Astrocyte (in vitro differentiated cells and primary cell): ENCODE measurements around the gene TEDC1. TPM values are rescaled to one million over a fixed set of nuclear protein-coding genes. Genes with fewer than 3 reads are reported as not detected.

Experiments
- DNase-seq: peaks from one replicate; pipeline ENCODE4 v3.0.0-alpha.2; 2010; ENCODE audit warnings: low read depth
- FAIRE-seq: peaks from 2 replicates; lab custom pipeline; 2011; peaks lifted over from hg19 to GRCh38; lab: Jason Lieb, UNC
- H2AFZ ChIP-seq: 2 replicates; pipeline ENCODE4 v1.6.0; 2012; ENCODE audit warnings: low read depth, low read length, inconsistent platforms
- H3K27ac ChIP-seq: 2 replicates; pipeline ENCODE4 v1.5.1; 2011; ENCODE audit warnings: low read depth, low read length, inconsistent platforms
- H3K27me3 ChIP-seq: 2 replicates; pipeline ENCODE4 v1.6.0; 2011; ENCODE audit warnings: low read length, inconsistent platforms; ENCODE audit not compliant: insufficient read depth
- H3K36me3 ChIP-seq: 2 replicates; pipeline ENCODE4 v1.5.1; 2011; ENCODE audit warnings: low read length, inconsistent platforms; ENCODE audit not compliant: insufficient read depth
- H3K4me1 ChIP-seq: 2 replicates; pipeline ENCODE4 v1.5.1; 2011; ENCODE audit warnings: low read length, inconsistent platforms; ENCODE audit not compliant: insufficient read depth
- H3K4me2 ChIP-seq: 2 replicates; pipeline ENCODE4 v1.6.0; 2012; ENCODE audit warnings: low read length, inconsistent platforms
- H3K4me3 ChIP-seq: 2 replicates; pipeline ENCODE4 v1.5.1; 2011; ENCODE audit warnings: low read depth, mild to moderate bottlenecking, low read length, inconsistent platforms; ENCODE audit not compliant: insufficient read depth
- H3K79me2 ChIP-seq: 2 replicates; pipeline ENCODE4 v1.6.0; 2012; ENCODE audit warnings: mild to moderate bottlenecking, low read length, inconsistent platforms; ENCODE audit not compliant: insufficient read depth
- H3K9ac ChIP-seq: 2 replicates; pipeline ENCODE4 v1.6.0; 2012; ENCODE audit warnings: mild to moderate bottlenecking, low read length, inconsistent platforms
- H3K9me3 ChIP-seq: 2 replicates; pipeline ENCODE4 v1.5.1; 2012; ENCODE audit warnings: low read depth, mild to moderate bottlenecking, low read length, inconsistent platforms; ENCODE audit not compliant: insufficient read depth
- H4K20me1 ChIP-seq: 2 replicates; pipeline ENCODE4 v1.6.0; 2012; ENCODE audit warnings: low read length, inconsistent platforms; ENCODE audit not compliant: insufficient read depth
- H3K27ac Mint-ChIP-seq: one replicate; pipeline ENCODE4 v1.8.0; 2021; ENCODE audit warnings: mild to moderate bottlenecking, mixed read lengths; ENCODE audit not compliant: unreplicated experiment
- H3K27me3 Mint-ChIP-seq: one replicate; pipeline ENCODE4 v1.8.0; 2021; ENCODE audit warnings: low read depth, mixed read lengths; ENCODE audit not compliant: unreplicated experiment
- H3K36me3 Mint-ChIP-seq: one replicate; pipeline ENCODE4 v1.8.0; 2021; ENCODE audit warnings: low read depth, mixed read lengths; ENCODE audit not compliant: unreplicated experiment
- H3K4me1 Mint-ChIP-seq: one replicate; pipeline ENCODE4 v1.8.0; 2021; ENCODE audit warnings: low read depth, mixed read lengths; ENCODE audit not compliant: unreplicated experiment
- H3K4me3 Mint-ChIP-seq: one replicate; pipeline ENCODE4 v1.8.0; 2021; ENCODE audit warnings: mild to moderate bottlenecking, moderate library complexity, mixed read lengths; ENCODE audit not compliant: unreplicated experiment
- H3K9me3 Mint-ChIP-seq: one replicate; pipeline ENCODE4 v1.8.0; 2021; ENCODE audit warnings: mild to moderate bottlenecking, mixed read lengths; ENCODE audit not compliant: unreplicated experiment
- CTCF ChIP-seq: IDR thresholded peaks from 2 replicates; pipeline ENCODE4 v1.5.1; 2011; ENCODE audit warnings: low read depth, mild to moderate bottlenecking, inconsistent platforms, low read length, moderate library complexity; ENCODE audit not compliant: insufficient read depth
- EZH2 ChIP-seq: IDR thresholded peaks from 2 replicates; pipeline ENCODE4 v1.6.1; 2012; ENCODE audit warnings: mild to moderate bottlenecking, low read length, inconsistent platforms; ENCODE audit not compliant: insufficient read depth
- total RNA-seq: library from RNA; stranded (reverse); gene quantifications from 2 replicates; pipeline ENCODE4 v1.2.1, GENCODE V29; 2021

TEDC1 gene
- total RNA-seq, 1 donor from 2014 or later = 5.5 TPM

GRCh38 chr14:105497671-105498429 lies 6.8 kb downstream of the TEDC1 start:
- H2AFZ ChIP-seq = no peak overlapping the region
- TF ChIP-seq EZH2 (no peak), CTCF (no peak)
- no peak overlapping the region for H3K9ac ChIP-seq
- H3K4me1 Mint-ChIP-seq = no peaks in the 10 kb centered on the region
- no peaks in the 10 kb centered on the region for H3K27me3 ChIP-seq
- no peak overlapping the region for H3K4me3 Mint-ChIP-seq
- FAIRE-seq (no peak), DNase-seq (no peak)
- H3K79me2 ChIP-seq = no peaks in the 10 kb centered on the region
- H3K27ac ChIP-seq = no peak overlapping the region
- H3K4me2 ChIP-seq = no peak overlapping the region
- no peaks in the 10 kb centered on the region for H3K36me3 Mint-ChIP-seq
- no peaks in the 10 kb centered on the region for H3K9me3 Mint-ChIP-seq
- no peaks in the 10 kb centered on the region for H3K36me3 ChIP-seq
- no peaks in the 10 kb centered on the region for H4K20me1 ChIP-seq
- no peaks in the 10 kb centered on the region for H3K4me1 ChIP-seq
- H3K9me3 ChIP-seq = no peaks in the 10 kb centered on the region
- peaks cover 2% of the 10 kb centered on the region for H3K27me3 Mint-ChIP-seq
- no peak overlapping the region for H3K27ac Mint-ChIP-seq
- H3K4me3 ChIP-seq = no peak overlapping the region

GRCh38 chr14:105498430-105499255 lies 7.6 kb downstream of the TEDC1 start:
- no peaks in the 10 kb centered on the region for H3K79me2 ChIP-seq
- no peak overlapping the region for H3K4me3 Mint-ChIP-seq
- H3K4me2 ChIP-seq = no peak overlapping the region
- no peaks in the 10 kb centered on the region for H3K9me3 ChIP-seq
- H2AFZ ChIP-seq = no peak overlapping the region
- no peak overlapping the region for H3K27ac ChIP-seq
- FAIRE-seq (no peak), DNase-seq (no peak)
- H3K9me3 Mint-ChIP-seq = no peaks in the 10 kb centered on the region
- no peak overlapping the region for H3K27ac Mint-ChIP-seq
- no peaks in the 10 kb centered on the region for H4K20me1 ChIP-seq
- no peaks in the 10 kb centered on the region for H3K4me1 Mint-ChIP-seq
- no peak overlapping the region for H3K4me3 ChIP-seq
- H3K27me3 ChIP-seq = no peaks in the 10 kb centered on the region
- no peaks in the 10 kb centered on the region for H3K4me1 ChIP-seq
- TF ChIP-seq EZH2 (no peak), CTCF (no peak)
- no peaks in the 10 kb centered on the region for H3K36me3 ChIP-seq
- no peak overlapping the region for H3K9ac ChIP-seq
- peaks cover 6% of the 10 kb centered on the region for H3K27me3 Mint-ChIP-seq
- no peaks in the 10 kb centered on the region for H3K36me3 Mint-ChIP-seq
